T-helper 1 cell treated with Interleukin-12 subunit alpha and Interleukin-12 subunit beta and Interleukin-4 antibody, amounts not matched to agents 30 μg/mL and 1 μg/mL, for 36 hours (primary cell): Measurements from ENCODE around the gene AFF3.
"Not testable (repeated sequence)": the region's sequence is repeated elsewhere in the genome, so short reads cannot be mapped to it uniquely, and the experiment has no call there.

ENCODE experiments used
- H3K27ac Mint-ChIP-seq: one replicate; pipeline ENCODE4 v1.8.0; 2021; ENCODE audit warnings: mild to moderate bottlenecking, mixed read lengths
- H3K27me3 Mint-ChIP-seq: one replicate; pipeline ENCODE4 v1.8.0; 2021; ENCODE audit warnings: low read depth, mixed read lengths
- H3K36me3 Mint-ChIP-seq: one replicate; pipeline ENCODE4 v1.8.0; 2021; ENCODE audit warnings: low read depth, mixed read lengths
- H3K4me1 Mint-ChIP-seq: one replicate; pipeline ENCODE4 v1.8.0; 2021; ENCODE audit warnings: low read depth, mixed read lengths
- H3K4me3 Mint-ChIP-seq: one replicate; pipeline ENCODE4 v1.8.0; 2021; ENCODE audit warnings: mild to moderate bottlenecking, moderate library complexity, mixed read lengths
- H3K9me3 Mint-ChIP-seq: one replicate; pipeline ENCODE4 v1.8.0; 2021; ENCODE audit warnings: mixed read lengths

The AFF3 gene

GRCh38 chr2:100107440-100107839 lies 35.0 kb downstream of the AFF3 start:
- no peaks in the 10 kb centered on the region for H3K9me3 Mint-ChIP-seq
- no peaks in the 10 kb centered on the region for H3K36me3 Mint-ChIP-seq
- no peaks in the 10 kb centered on the region for H3K4me1 Mint-ChIP-seq
- peaks cover 44% of the 10 kb centered on the region for H3K27me3 Mint-ChIP-seq
- no peak overlapping the region for H3K27ac Mint-ChIP-seq
- no peak overlapping the region for H3K4me3 Mint-ChIP-seq

- Mint-ChIP-seq H3K4me1 (no peaks in the 10 kb centered on the region), H3K9me3 (no peaks in the 10 kb centered on the region), H3K27ac (no peak overlapping the region), H3K36me3 (no peaks in the 10 kb centered on the region), H3K27me3 (peaks cover 44% of the 10 kb centered on the region), H3K4me3 (no peak overlapping the region)
These were observed 35.9 kb downstream of the AFF3 start for GRCh38 chr2:100106460-100106859.

GRCh38 chr2:100105678-100106054 lies 36.7 kb downstream of the AFF3 start:
- Mint-ChIP-seq H3K27ac (no peak overlapping the region), H3K4me1 (no peaks in the 10 kb centered on the region)

GRCh38 chr2:100104718-100105677 lies 37.4 kb downstream of the AFF3 start:
- no peaks in the 10 kb centered on the region for H3K4me1 Mint-ChIP-seq

More at GRCh38 chr2:100105678-100106054, 36.7 kb downstream of the AFF3 start:
- H3K36me3 Mint-ChIP-seq: no peaks in the 10 kb centered on the region
- H3K9me3 Mint-ChIP-seq: no peaks in the 10 kb centered on the region
- peak overlapping the region; percentile 58 for H3K4me3 Mint-ChIP-seq
- H3K27me3 Mint-ChIP-seq: peaks cover 44% of the 10 kb centered on the region

GRCh38 chr2:100104265-100104664 lies 38.1 kb downstream of the AFF3 start:
- not testable (repeated sequence) for H3K4me3 Mint-ChIP-seq, H3K4me1 Mint-ChIP-seq, H3K9me3 Mint-ChIP-seq, H3K27ac Mint-ChIP-seq, H3K36me3 Mint-ChIP-seq
- peaks cover 38% of the 10 kb centered on the region for H3K27me3 Mint-ChIP-seq

More at GRCh38 chr2:100104718-100105677, 37.4 kb downstream of the AFF3 start:
- no peaks in the 10 kb centered on the region for H3K9me3 Mint-ChIP-seq
- peaks cover 39% of the 10 kb centered on the region for H3K27me3 Mint-ChIP-seq
- H3K4me3 Mint-ChIP-seq: peak overlapping the region; percentile 58
- no peaks in the 10 kb centered on the region for H3K36me3 Mint-ChIP-seq
- H3K27ac Mint-ChIP-seq: no peak overlapping the region

- H3K27me3 Mint-ChIP-seq: peaks cover 38% of the 10 kb centered on the region
- H3K4me1 Mint-ChIP-seq, H3K4me3 Mint-ChIP-seq, H3K36me3 Mint-ChIP-seq, H3K27ac Mint-ChIP-seq, H3K9me3 Mint-ChIP-seq: not testable (repeated sequence)
These were observed 38.7 kb downstream of the AFF3 start for GRCh38 chr2:100103527-100104252.

GRCh38 chr2:100102466-100103180 lies 39.8 kb downstream of the AFF3 start:
- H3K4me3 Mint-ChIP-seq, H3K36me3 Mint-ChIP-seq, H3K9me3 Mint-ChIP-seq, H3K27ac Mint-ChIP-seq, H3K4me1 Mint-ChIP-seq: not testable (repeated sequence)
- H3K27me3 Mint-ChIP-seq: peaks cover 29% of the 10 kb centered on the region

GRCh38 chr2:100098855-100099254 lies 43.5 kb downstream of the AFF3 start:
- not testable (repeated sequence) for H3K4me1 Mint-ChIP-seq, H3K27ac Mint-ChIP-seq

GRCh38 chr2:100097611-100098294 lies 44.6 kb downstream of the AFF3 start:
- not testable (repeated sequence) for H3K27ac Mint-ChIP-seq, H3K4me1 Mint-ChIP-seq, H3K36me3 Mint-ChIP-seq, H3K27me3 Mint-ChIP-seq, H3K4me3 Mint-ChIP-seq, H3K9me3 Mint-ChIP-seq

More at GRCh38 chr2:100098855-100099254, 43.5 kb downstream of the AFF3 start:
- H3K27me3 Mint-ChIP-seq, H3K4me3 Mint-ChIP-seq, H3K36me3 Mint-ChIP-seq, H3K9me3 Mint-ChIP-seq: not testable (repeated sequence)

- H3K27me3 Mint-ChIP-seq, H3K4me1 Mint-ChIP-seq, H3K27ac Mint-ChIP-seq, H3K9me3 Mint-ChIP-seq, H3K36me3 Mint-ChIP-seq, H3K4me3 Mint-ChIP-seq: not testable (repeated sequence)
These were observed 46.5 kb downstream of the AFF3 start for GRCh38 chr2:100095845-100096244.

- not testable (repeated sequence) for H3K27me3 Mint-ChIP-seq, H3K4me1 Mint-ChIP-seq, H3K36me3 Mint-ChIP-seq, H3K27ac Mint-ChIP-seq, H3K4me3 Mint-ChIP-seq, H3K9me3 Mint-ChIP-seq
These were observed 50.6 kb downstream of the AFF3 start for GRCh38 chr2:100091807-100092206.

- not testable (repeated sequence) for H3K27me3 Mint-ChIP-seq, H3K4me1 Mint-ChIP-seq, H3K9me3 Mint-ChIP-seq, H3K27ac Mint-ChIP-seq, H3K36me3 Mint-ChIP-seq, H3K4me3 Mint-ChIP-seq
These were observed 56.6 kb downstream of the AFF3 start for GRCh38 chr2:100085744-100086143.

- not testable (repeated sequence) for H3K27ac Mint-ChIP-seq, H3K27me3 Mint-ChIP-seq, H3K4me3 Mint-ChIP-seq, H3K36me3 Mint-ChIP-seq, H3K4me1 Mint-ChIP-seq, H3K9me3 Mint-ChIP-seq
These were observed 58.8 kb downstream of the AFF3 start for GRCh38 chr2:100083421-100084216.
